Globus pallidus (tissue), 1 donor: ENCODE data around the gene COX8A.
A peak's percentile ranks its signal among the peaks of the same experiment; 100 is the strongest.
"Not testable (repeated sequence)": the region's sequence is repeated elsewhere in the genome, so short reads cannot be mapped to it uniquely, and the experiment has no call there.

Source experiments
- DNase-seq: peaks from one replicate; pipeline ENCODE4 v3.0.0-alpha.2; 2015; ENCODE audit warnings: low spot score

Gene COX8A

DNA sequence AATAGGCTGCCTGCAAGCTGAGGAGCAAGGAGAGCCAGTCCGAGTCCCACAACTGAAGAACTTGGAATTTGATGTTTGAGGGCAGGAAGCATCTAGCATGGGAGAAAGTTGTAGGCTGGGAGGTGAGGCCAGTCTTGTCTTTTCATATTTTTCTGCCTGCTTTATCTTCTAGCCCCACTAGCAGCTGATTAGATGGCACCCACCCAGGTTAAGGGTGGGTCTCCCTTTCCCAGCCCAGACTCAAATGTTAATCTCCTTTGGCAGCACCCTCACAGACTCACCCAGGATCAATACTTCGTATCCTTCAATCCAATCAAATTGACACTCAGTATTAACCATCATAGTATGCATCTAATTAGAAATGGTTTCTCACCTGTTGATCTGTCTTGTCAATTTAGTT, 5.0 kb upstream of the COX8A start:
- DNase-seq = no peak

DNA sequence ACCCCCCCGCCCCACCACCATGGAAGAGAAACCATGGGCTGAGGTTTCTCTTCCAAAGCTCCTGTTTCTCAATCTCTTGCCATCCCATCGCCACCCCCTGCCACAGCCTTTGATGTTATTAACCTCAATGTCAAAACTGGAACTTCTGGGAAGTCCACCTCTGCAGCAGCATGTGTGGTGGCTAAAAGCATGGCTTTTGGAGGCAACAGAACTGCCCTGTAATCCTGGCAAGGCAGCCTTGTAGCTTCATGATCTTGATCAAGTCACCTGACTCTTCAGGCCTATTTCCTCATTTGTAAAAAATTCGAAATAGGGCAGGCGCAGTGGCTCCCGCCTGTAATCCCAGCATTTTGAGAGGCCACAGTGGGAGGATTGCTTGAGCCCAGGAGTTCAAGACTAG, 3.5 kb upstream of the COX8A start:
- no peak for DNase-seq

DNA sequence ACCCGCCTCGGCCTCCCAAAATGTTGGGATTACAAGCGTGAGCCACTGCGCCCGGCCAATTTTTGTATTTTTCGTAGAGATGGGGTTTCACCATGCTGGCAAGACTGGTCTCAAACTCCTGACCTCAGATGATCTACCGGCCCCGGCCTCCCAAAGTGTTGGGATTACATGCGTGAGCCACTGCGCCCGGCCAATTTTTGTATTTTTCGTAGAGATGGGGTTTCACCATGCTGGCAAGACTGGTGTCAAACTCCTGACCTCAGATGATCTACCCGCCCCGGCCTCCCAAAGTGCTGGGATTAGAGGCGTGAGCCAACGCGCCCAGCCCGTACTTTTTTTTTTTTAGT, 535 bp upstream of the COX8A start:
- DNase-seq = not testable (repeated sequence)

DNA sequence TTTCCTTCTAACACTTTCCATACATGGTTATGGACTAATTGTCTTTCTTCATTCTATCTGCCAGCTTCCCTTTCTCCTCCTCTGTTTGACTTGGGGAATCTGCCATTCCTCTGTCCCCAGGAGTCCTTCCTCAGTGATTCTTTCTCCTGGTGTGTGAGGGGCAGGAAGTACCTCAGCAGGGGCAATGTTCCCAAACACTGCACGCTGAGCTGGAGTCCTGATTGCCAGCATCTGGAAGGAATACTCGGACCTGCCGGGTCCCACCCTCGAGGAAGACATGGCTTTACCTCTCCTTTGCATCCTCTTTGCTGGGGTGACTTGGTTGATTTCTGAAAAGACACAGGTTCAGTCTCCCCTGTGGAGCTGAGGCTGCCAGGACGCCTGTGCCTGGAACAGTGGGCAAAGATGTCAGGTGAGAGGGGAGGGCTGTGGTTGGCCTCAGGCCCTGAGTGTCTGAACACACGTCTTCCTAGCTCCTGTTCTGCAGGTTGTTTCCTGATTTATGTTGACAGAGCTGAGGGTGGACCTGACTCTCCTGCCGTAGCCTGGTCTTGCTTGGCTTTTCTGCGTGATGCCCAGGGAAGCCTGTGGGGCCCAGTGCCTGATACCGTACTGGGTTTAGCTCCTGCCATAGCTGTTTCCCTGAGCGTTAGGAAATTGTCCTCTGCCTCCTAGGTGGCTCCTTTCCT, 4.3 kb downstream of the COX8A start:
- no peak for DNase-seq

DNA sequence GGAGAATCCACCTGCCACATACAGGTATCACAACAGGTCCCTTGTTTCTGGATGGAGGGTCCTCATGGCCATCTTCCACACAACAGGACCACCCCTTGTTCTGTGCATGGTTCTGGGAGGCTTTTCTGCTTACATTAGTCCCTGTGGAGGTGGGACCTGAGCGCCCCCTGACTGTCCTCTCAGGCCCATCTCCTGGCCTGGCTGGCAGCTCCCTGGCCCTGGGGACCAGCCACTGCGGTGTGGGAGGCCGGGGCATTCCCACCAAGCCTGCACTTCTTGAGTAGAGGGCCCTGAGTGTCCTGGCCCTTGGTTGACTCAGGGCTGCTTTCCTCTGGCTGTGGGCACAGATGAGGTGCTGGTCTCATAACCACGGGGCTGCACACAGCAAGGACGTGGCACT, 5.0 kb downstream of the COX8A start:
- no peak for DNase-seq

DNA sequence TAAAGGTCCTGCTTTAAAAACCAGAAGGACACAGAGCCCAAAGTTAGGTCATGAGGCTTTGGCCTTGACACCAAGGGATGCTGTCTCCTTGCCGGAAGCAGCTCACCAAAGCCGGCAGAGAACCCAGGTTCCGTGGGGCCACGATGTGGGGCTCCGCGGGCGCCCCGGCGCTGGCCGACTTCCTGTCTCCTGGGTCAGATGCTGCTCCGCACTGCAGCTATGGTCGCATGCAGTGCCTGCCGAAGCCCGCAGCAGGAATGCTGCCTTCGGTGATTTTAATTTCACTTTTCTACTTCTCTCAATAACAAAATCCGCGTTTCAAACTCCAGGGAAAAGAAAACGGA, 11.4 kb downstream of the COX8A start:
- DNase-seq = peak; percentile 37

DNA sequence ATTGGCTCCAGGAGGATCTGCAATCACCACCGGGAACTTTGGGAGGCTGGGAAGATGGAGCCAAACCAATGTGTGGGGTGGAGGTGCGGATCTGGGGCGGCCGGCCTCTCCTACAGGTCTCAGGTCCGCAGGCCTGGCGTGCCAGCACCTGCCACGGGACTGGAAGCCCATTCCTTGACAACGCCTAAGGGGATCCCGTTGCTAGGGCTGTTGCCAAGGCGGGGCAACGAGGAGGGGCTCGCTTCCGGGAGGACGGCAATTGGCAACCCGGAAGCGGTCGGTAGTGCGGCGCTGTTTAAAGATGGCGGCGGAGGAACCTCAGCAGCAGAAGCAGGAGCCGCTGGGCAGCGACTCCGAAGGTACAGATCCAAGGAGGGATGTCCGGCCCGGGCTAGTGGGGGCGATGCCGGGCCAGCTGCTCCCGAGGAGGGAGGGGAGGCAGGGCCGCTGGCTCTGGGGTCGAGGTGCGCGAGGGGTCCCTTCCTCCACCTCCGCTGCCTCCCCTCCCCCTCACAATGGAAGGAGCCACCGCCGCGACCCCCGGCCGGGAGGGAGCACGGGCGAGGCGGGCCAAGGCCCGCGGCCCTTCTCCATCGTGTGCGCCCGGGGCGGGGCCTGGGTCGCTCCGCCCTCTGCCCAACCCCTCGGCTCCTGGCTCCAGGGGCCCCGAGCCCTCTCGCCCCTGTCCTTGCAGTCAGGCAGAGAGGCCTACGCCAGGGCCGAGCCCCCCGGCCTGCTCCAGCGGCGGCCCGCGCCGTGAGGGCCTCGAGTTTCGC, 11.9 kb downstream of the COX8A start, which contains the start of gene OTUB1:
Gene OTUB1 (plus strand): TSS at position 283 of the 776 bp plus-strand sequence. CDS start 19 bp downstream, at position 302.
- peak; percentile 85 for DNase-seq

DNA sequence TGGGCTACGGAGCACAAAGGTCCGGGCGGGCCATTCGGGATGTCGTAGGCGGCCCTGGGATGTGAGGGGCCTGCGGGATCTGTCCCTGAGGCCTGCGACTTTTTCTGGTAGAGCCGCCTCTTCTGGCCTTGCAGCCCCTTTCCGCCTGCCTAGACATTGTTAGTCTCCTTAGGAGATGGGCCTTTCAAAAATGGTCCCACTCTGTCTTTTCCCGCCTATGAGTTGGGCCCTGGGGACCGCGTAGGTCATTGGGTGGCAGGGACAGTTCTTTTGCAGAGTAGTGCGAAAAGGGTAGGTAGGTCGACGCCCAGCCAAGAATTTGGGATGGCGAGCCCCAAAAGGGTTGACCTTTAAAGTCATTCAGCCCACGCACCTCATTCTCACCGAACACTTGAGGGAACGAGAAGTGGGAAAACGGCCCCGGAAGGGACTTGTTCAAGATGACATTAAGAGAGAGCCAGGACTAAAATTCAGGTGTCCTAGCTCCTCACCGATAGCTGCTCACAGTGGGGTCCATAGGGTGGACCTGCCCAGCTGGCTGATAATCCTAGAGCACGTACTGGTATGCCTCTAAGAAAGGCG, 12.6 kb downstream of the COX8A start:
- DNase-seq = no peak

DNA sequence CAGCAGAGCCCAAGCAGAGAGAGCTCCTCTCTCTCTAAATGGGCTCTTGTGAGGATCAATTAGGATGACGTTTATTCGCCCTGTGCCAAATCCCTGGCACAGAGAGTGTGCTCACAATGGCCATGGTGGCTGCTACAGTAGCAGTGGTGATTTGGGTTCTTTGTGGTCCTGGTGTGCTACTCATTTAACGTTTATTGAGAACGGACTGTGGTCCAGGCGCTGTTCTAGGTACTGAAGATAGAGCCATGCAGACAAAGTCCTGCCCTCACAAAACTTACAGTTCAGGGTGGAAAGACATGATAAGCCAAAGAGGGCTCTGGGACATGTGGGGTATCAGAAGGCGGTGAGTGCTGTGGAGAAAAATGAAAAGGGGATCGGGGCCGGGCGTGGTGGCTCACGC, 17.1 kb downstream of the COX8A start:
- DNase-seq = no peak

DNA sequence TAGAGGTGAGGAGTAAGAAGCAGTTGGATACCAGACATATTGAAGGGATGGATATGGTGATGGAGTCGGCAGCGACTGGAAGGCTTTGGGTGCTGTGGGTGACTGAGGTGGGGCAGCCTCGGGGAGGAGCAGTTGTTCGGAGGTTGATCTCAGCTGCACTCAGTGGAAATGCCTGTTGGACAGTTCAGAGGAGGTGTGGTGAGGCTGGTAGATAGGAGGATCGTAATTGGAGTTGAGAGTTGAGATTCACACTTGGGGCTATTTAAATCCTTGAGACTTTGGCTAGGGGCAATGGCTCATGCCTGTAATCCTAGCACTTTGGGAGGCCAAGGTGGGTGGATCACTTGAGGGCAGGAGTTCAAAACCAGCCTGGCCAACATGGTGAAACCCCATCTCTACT, 18.7 kb downstream of the COX8A start:
- no peak for DNase-seq

DNA sequence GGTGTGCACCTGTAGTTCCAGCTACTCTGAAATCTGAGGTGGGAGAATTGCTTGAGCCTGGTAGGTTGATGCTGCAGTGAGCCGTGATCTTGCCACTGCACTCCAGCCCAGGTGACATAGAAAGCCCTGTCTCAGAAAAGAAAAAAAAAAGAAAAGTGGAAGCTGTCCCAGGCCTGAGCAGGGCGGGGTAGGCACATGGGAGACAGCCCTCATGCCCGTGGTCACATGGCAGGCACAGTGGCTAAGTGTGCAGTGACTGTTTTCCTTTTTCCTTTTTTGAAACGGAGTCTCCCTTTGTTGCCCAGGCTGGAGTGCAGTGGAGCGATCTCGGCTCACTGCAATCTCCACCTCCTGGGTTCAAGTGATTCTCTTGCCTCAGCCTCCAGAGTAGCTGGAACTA, 19.6 kb downstream of the COX8A start:
- DNase-seq = no peak

DNA sequence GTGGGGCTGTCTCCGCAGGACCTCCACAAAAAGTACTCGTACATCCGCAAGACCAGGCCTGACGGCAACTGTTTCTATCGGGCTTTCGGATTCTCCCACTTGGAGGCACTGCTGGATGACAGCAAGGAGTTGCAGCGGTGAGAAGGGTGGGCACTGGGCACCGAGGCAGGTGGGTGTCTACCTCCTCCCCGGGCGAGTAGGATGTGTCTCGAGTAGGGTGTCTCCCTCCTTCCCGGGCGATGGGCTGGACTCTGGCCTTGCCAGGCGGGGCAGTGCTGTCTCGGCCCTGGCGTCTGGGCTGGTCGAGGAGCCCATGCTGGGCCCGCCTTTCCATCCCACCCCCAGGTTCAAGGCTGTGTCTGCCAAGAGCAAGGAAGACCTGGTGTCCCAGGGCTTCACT, 22.1 kb downstream of the COX8A start:
- no peak for DNase-seq

DNA sequence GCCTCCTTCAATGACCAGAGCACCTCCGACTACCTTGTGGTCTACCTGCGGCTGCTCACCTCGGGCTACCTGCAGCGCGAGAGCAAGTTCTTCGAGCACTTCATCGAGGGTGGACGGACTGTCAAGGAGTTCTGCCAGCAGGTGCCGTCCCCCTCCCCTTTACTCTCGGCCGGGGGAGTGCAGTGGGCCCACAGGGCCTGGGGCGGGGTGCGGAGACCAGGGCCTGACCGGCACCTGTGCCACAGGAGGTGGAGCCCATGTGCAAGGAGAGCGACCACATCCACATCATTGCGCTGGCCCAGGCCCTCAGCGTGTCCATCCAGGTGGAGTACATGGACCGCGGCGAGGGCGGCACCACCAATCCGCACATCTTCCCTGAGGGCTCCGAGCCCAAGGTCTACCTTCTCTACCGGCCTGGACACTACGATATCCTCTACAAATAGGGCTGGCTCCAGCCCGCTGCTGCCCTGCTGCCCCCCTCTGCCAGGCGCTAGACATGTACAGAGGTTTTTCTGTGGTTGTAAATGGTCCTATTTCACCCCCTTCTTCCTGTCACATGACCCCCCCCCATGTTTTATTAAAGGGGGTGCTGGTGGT, 22.8 kb downstream of the COX8A start:
- no peak for DNase-seq

DNA sequence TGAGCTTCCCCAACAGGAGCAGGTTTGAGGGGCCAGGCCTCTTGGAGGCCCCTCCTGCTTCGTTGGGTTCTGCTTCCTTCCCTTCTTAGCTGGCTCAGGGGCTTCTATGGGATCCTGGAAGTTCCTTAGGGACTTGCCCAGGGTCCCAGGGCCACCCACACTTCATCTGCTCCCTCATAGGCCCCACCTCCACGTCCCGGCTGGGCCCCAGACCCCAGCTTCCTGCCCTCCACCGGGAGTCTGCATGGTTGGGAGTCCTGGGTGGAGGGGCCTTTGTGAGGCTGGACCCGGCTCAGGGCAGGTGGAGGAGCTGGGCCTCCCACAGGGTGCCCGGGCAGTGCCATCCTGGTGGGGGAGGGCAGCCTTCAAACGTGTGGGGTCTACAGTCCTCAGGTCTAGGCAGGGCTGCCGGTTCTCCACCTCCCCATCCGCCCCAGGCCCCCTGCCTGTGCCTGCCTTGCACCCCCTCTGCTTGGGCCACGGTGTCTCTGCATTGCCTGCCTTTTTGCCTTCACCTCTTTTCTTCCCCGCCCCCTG, 23.4 kb downstream of the COX8A start:
- DNase-seq = no peak

DNA sequence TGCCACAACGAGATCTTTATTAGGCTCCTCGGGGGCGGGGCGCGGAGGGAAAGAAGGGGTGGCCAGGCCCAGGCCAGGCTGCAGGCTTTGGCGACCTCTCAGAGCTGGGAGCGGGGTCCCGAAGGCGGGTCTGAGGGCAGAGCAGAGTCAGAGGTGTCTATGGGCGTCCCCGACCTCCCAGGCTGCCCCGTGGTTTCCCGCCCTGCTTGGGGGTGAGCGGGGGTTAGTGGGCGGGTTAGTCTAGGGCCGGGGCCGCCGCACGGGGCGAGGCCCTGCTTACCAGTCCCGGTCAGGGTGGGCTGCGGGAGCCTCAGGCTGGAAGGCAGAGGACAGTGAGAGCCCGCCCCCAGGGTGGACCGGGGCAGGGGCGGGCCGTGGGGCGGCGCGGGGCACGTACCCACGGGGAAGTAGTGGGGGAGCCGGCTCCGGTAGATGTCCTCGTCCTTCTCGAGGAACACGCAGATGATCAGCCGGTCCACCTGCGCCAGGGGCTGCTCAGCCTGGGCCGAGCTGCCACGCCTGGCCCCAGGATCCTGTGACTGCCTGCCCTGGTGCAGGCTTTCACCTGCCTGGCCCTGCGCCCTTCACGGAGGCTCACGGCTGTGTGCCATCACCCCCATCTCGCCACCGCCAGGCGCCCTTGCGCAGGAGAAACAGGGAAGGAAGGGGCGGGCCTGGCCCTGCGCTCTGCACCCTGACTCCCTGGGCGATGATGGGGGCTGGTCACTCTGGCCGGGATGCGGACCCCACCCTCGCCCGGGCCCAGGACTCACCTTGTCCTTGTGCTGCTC, 24.3 kb downstream of the COX8A start:
- DNase-seq = no peak

DNA sequence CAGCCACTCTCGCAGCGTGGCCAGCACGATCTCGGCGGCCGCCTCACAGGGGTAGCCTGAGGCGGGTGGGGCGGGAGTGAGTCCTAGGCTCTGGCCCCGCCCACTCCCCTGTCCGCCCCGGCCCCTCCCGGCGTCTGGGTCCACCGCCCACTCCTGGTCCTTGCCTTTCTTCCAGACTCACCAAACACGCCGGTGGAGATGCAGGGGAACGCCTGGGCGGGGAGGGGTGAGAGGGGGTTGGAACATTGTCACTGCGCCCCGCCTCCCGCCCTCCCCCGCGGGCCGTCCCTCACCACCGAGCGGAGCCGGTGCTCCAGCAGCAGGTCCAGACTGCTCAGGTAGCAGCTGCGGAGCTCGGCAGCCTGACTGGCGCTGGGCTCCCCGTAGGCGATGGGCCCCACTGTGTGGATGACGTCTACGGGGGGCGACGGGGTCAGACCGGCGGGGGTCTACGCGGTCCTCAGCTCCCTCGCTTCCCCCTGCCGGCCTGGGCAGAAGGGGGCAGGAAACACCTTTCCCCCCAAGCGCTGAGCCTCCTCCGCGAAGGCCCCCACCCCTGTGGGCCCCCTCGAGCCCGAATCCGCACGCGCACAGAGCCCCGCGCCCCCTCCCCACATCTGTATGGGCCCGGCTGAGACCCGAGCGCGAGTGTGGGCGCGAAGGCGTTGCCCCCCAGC, 25.1 kb downstream of the COX8A start:
- no peak for DNase-seq

DNA sequence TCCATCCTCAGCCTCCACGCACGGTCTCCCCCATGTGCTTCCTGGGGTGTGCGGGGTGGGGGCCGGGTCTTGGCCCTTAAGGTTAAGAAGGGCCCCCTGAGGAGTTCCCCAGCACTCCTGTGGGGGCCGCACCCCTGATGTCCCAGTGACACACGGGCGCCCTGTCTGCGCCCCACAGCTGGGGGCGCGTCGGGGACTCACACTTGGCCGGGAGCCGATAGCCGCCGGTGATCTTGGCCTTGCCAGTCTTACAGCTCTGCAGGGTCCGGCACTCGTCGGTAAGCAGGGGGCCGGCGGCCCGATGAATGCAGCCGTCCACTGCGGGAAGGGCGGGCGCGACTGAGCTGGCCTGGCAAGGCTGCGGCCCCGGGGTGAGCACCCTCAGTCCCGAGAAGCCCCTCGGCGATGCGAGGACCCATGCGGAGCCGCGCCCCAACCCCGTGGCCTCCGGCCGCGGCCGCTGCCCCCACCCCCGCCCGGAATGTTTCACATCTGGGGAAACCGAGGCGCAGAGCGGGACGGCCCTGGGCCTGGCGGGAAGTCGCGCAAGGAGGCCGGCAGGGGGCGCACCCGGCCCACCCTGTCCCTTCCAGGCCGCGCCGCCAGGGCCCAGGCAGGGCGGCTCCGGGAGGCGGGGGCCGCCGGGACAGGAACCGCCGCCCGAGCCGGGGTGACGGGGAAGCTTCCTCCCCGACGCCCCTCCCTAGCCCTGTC, 25.8 kb downstream of the COX8A start:
- peak; percentile 71 for DNase-seq

DNA sequence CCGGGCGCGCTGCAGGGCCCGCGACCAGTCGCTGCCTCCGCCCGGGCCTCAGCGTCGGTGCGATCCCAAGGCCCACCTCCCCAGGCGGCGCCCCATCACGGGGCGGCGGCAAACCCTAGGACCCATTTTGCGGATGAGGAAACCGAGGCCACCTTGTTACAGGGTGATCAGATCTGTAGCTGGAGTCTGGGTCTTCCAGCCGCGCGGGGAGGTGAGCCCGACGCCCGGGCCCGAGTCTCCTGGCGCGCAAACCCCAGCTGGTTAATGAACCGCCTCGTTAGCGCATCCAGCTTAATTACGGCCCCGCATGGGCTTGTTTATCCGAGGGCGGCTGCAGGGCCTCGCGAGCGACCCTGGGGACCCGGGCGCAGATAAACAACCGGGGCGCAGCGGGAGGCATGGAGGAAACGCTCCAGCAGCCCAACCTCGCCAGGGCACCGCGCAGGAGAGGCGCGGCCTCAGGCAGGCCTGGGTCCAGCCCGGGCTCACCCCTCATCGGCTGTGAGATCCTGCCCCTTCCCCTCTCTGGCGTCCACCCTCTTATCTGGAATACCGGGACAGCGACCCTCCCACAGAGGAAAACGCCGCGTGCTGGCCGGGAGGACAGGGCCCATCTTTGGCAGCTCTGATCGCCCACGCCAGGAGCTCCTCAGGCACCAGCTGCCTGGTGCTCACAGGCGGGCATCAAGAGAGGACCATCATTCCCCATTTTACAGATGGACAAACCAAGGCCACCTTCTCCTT, 26.5 kb downstream of the COX8A start:
- DNase-seq = no peak

DNA sequence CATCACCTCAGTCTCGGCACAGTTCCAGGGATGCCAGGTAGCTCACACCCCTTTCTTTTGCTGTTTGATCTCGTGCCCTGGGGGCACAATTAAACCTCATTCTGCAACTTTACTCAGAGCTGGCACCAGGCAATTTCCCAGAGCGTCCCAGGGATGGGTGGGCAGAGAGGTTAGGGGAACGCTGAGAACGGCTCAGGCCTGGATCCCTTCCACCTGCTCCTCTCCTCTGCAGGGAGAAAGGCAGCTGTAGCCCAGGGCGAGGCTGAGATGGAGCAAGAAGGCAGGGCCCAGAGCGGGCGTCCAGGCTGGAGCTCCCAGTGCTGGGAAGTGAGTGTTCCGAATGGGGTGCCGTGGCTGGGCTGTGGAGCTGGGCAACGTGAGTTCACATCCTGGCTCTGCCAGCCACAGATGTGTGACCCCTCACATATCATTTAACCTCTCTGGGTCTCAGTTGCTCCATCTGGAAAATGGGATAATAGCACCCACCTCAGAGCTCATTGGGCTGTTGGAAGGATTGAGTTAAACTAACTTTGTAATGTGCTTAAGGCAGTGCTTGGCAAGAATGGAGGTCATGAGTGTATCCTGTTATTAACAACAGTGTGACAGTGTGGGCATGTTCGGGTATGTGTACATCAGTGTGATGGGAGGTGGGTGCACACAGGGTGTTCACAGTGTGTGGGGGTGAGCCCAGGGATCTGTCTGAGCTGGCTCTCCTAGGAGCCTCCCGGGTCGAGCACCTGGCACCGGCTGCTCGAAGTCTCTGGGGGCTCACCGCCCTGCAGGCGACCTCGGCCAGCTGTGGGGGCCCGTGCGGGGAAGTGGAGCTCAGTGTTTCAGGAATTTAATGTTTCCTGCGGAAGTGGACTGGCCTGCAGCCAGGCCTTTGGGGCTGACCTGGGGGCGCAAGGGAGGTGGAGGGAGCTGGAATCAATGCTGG, 27.3 kb downstream of the COX8A start:
- DNase-seq = no peak
